ENCODE measurements around the gene TBC1D7.
A peak's percentile ranks its signal among the peaks of the same experiment; 100 is the strongest.

The TBC1D7 gene

GRCh38 chr6:13360671-13361540, 32.6 kb upstream of the TBC1D7 start:
- ChIA-PET POLR2A (interaction anchor here (0.6 to 2.1 kb wide), 2 partner anchors 213 to 343 kb away, joined by 4 to 5 read pairs; partner anchors contain the start of gene SIRT5), CTCF (interaction anchor here (0.7 to 1.5 kb wide), 2 partner anchors 22 to 215 kb away, joined by 3 to 5 read pairs; no protein-coding TSS in a partner anchor)

GRCh38 chr6:13359287-13359686, 30.9 kb upstream of the TBC1D7 start:
- CTCF ChIA-PET = interaction anchor here (0.7 to 2.6 kb wide), 3 partner anchors 127 to 216 kb away, joined by 3 to 9 read pairs (median 3); partner anchors contain the start of gene SIRT5
- Histone ChIP-seq H3K4me3 (ENCODE audit: low read depth, low read length) (no peak overlapping the region), H3K9me3 (ENCODE audit: control insufficient read depth, insufficient read depth, low read depth, low read length) (no peaks in the 10 kb centered on the region), H3K4me1 (ENCODE audit: control insufficient read depth, insufficient read depth, low read length) (no peaks in the 10 kb centered on the region), H3K27ac (ENCODE audit: extremely low read depth, low read depth, low read length) (no peak overlapping the region), H3K36me3 (ENCODE audit: control insufficient read depth in 2 of 2, insufficient read depth in 1 of 2, low read length in 2 of 2) (no peaks in the 10 kb centered on the region)
- POLR2A ChIA-PET = interaction anchor here (1.0 kb wide), 1 partner anchor 215 kb away, joined by 3 read pairs; the partner anchor contains the start of gene SIRT5
- no peak for TF ChIP-seq RBAK (tag by site-specific recombination; IDR thresholded peaks at IDR 0.05)
- no peak for TF ChIP-seq ZNF747 (tag by site-specific recombination; IDR thresholded peaks at IDR 0.05)
- no peak for TF ChIP-seq ZNF529 (tag by site-specific recombination; IDR thresholded peaks at IDR 0.05; ENCODE audit: insufficient replicate concordance)
- TF ChIP-seq ZNF280C (tag by site-specific recombination; IDR thresholded peaks at IDR 0.05) = no peak
- no peak for TF ChIP-seq SP7 (tag by site-specific recombination; IDR thresholded peaks at IDR 0.05)
- TF ChIP-seq ZNF645 (tag by site-specific recombination; IDR thresholded peaks at IDR 0.05) = no peak
- TF ChIP-seq REST (tag by site-specific recombination; IDR thresholded peaks at IDR 0.05) = no peak

More at GRCh38 chr6:13360671-13361540, 32.6 kb upstream of the TBC1D7 start:
- H3K4me3 ChIP-seq (ENCODE audit: low read depth, low read length) = no peak overlapping the region
- no peaks in the 10 kb centered on the region for H3K4me1 ChIP-seq (ENCODE audit: control insufficient read depth, insufficient read depth, low read length)
- H3K27ac ChIP-seq (ENCODE audit: extremely low read depth, low read depth, low read length) = no peak overlapping the region
- no peaks in the 10 kb centered on the region for H3K9me3 ChIP-seq (ENCODE audit: control insufficient read depth, insufficient read depth, low read depth, low read length)
- peaks cover 0 to 8% of the 10 kb centered on the region in 2 experiments; a peak in 2 of 3 replicates for H3K36me3 ChIP-seq (ENCODE audit: control insufficient read depth in 2 of 2, insufficient read depth in 1 of 2, low read length in 2 of 2)
- TF ChIP-seq ZNF335 (tag by site-specific recombination; conservative IDR thresholded peaks at IDR 0.05) (no peak), ZNF423 (tag by site-specific recombination; IDR thresholded peaks at IDR 0.05) (no peak), KLF8 (tag by site-specific recombination; IDR thresholded peaks at IDR 0.05) (no peak), HOXD13 (CRISPR knock-in tag; IDR thresholded peaks at IDR 0.05; ENCODE audit: borderline replicate concordance) (no peak), ZIC2 (tag by site-specific recombination; IDR thresholded peaks at IDR 0.05) (peak; percentile 20; the same call in 1 of the 2 replicates), ZNF830 (tag by site-specific recombination; IDR thresholded peaks at IDR 0.05; ENCODE audit: low read depth) (no peak), ZNF664 (tag by site-specific recombination; IDR thresholded peaks at IDR 0.05) (no peak), ZNF629 (tag by site-specific recombination; IDR thresholded peaks at IDR 0.05) (no peak), ZBTB21 (tag by site-specific recombination; IDR thresholded peaks at IDR 0.05) (no peak)

Data from HEK293 (cell line).